Sigmoid colon (tissue), 4 donors: ENCODE measurements around the gene FIG4.

ENCODE experiments used
- EP300 ChIP-seq, 4 donors: sonication (generic); formaldehyde crosslinking; IDR thresholded peaks; one replicate each; pipeline ENCODE4 v1.6.1; 2017; ENCODE audit warnings: antibody characterized with exemption in 4 of 4
- POLR2A ChIP-seq, 2 donors: fragments of 450-650 bp; IDR thresholded peaks; one replicate each; pipeline ENCODE4 v1.6.1; 2016; ENCODE audit warnings: antibody characterized with exemption in 2 of 2, mild to moderate bottlenecking in 2 of 2, moderate library complexity in 2 of 2
- TF ChIP-seq, protein P1 (sequence below), 4 experiments: fragments of 450-650 bp in 3 of 4; fragments of 200-600 bp in 1 of 4; IDR thresholded peaks; one replicate each; pipeline ENCODE4 v1.5.1; 2016 to 2019; ENCODE audit warnings: antibody characterized with exemption in 4 of 4, mild to moderate bottlenecking in 3 of 4, moderate library complexity in 2 of 4

GRCh38 chr6:109821428-109821827 lies 130.3 kb downstream of the FIG4 start:
- TF ChIP-seq POLR2A (IDR thresholded peaks at IDR 0.05) (no peak), EP300 (IDR thresholded peaks at IDR 0.05) (no peak)
- TF ChIP-seq, protein P1, sequence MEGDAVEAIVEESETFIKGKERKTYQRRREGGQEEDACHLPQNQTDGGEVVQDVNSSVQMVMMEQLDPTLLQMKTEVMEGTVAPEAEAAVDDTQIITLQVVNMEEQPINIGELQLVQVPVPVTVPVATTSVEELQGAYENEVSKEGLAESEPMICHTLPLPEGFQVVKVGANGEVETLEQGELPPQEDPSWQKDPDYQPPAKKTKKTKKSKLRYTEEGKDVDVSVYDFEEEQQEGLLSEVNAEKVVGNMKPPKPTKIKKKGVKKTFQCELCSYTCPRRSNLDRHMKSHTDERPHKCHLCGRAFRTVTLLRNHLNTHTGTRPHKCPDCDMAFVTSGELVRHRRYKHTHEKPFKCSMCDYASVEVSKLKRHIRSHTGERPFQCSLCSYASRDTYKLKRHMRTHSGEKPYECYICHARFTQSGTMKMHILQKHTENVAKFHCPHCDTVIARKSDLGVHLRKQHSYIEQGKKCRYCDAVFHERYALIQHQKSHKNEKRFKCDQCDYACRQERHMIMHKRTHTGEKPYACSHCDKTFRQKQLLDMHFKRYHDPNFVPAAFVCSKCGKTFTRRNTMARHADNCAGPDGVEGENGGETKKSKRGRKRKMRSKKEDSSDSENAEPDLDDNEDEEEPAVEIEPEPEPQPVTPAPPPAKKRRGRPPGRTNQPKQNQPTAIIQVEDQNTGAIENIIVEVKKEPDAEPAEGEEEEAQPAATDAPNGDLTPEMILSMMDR (IDR thresholded peaks at IDR 0.05), result no peak
